Peyer's patch (tissue), 4 donors: ENCODE data around the gene TMEM128.

Source experiments
- POLR2A ChIP-seq, 2 donors: fragments of 450-650 bp; IDR thresholded peaks; one replicate each; pipeline ENCODE4 v1.5.1; 2017; ENCODE audit warnings: antibody characterized with exemption in 2 of 2, mild to moderate bottlenecking in 2 of 2, moderate library complexity in 2 of 2
- TF ChIP-seq, protein P1 (sequence below), 6 experiments: fragments of 450-650 bp in 4 of 6; fragments of 200-600 bp in 2 of 6; sonication (generic) in 1 of 6; IDR thresholded peaks; one replicate each; pipeline ENCODE4 v1.5.1; 2017 to 2019; ENCODE audit warnings: antibody characterized with exemption in 6 of 6, mild to moderate bottlenecking in 3 of 6, moderate library complexity in 1 of 6

DNA sequence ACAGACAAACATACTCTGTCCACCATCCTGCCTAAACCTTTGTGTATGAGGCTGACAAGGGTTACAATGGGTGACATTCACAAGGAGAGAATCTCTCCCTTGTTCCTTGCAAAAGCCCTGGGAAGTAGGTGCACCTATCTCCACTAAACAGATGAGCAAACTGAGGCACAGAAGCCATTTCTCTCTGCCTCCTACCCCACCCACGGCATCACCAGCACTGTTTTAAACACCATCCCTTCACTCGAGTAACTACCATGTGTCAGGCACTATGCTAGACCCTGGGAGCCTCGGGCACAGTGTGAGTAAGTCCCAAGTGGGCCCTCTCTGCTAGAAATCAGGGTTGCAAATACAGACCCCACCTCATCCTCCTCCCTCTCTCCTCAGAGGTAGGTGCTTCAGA lies 41.0 kb upstream of the TMEM128 start:
- TF ChIP-seq POLR2A (IDR thresholded peaks at IDR 0.05) = no peak
- TF ChIP-seq, protein P1, sequence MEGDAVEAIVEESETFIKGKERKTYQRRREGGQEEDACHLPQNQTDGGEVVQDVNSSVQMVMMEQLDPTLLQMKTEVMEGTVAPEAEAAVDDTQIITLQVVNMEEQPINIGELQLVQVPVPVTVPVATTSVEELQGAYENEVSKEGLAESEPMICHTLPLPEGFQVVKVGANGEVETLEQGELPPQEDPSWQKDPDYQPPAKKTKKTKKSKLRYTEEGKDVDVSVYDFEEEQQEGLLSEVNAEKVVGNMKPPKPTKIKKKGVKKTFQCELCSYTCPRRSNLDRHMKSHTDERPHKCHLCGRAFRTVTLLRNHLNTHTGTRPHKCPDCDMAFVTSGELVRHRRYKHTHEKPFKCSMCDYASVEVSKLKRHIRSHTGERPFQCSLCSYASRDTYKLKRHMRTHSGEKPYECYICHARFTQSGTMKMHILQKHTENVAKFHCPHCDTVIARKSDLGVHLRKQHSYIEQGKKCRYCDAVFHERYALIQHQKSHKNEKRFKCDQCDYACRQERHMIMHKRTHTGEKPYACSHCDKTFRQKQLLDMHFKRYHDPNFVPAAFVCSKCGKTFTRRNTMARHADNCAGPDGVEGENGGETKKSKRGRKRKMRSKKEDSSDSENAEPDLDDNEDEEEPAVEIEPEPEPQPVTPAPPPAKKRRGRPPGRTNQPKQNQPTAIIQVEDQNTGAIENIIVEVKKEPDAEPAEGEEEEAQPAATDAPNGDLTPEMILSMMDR (IDR thresholded peaks at IDR 0.05) = no peak
